GM21528 (cell line): Measurements from ENCODE around the gene KLC1.
A peak's percentile ranks its signal among the peaks of the same experiment; 100 is the strongest.

ENCODE experiments used
- ATAC-seq: cut with Tn5 transposase; IDR thresholded peaks from one replicate; pipeline ENCODE4 v1.9.1; 2021; ENCODE audit warnings: mild to moderate bottlenecking, moderate library complexity; ENCODE audit not compliant: unreplicated experiment, low FRiP score

Gene KLC1

DNA sequence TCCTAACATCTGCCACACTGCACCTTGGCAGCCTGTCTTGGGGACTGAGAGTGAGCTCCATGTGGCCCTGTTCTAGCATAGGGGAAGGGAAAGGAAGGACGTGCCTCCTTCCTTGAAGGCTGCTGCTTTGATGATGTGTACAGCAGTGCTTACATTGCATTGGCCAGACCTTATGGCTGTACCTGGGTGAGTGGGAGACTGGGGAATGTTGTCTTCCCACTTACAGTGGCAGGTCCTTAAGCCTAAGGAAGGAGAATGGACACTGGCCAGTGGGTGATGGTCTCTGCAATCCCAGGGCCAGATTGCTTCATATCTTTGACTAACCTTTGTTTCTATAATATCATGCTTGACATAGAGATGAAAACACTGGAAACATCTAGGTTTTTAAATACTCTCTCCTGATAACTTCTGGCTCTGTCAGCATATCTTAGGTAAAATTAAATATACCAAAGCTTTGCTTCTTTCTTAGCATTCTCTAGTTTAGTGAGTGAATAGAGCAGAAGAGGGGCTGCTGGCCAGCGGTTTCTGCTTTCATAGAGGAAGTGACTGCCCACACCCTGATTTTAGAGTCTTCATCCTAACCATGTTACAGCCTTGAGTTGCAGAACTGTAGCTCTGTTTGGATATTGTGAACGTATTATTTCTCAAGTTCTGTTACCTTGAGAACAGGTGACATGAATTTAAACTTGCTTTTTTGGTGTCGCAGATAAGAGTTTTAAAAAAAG, 27.2 kb downstream of the KLC1 start:
- ATAC-seq, result no peak

- ATAC-seq, result no peak
Observed at GRCh38 chr14:103656756-103657133, 27.7 kb downstream of the KLC1 start.

- ATAC-seq, result no peak
Observed at GRCh38 chr14:103657471-103657870, 28.5 kb downstream of the KLC1 start.

DNA sequence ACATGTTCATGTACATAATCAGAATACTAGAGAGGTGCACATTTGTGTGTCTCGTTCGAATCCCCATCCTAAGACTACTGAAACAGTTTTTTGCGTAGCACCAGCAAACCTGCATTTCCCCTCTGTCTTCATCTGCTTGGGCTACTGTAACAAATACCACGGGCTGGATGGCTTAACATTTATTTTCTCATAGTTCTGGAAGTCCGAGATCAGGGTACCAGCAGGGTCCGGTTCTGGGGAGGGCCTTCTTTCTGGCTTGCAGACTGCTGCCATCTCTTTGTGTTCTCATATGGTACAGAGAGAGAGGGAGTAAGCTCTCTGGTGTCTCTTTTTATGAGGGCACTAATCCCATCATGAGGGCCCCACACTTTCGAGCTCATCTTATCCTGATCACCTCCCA, 30.6 kb downstream of the KLC1 start:
- no peak for ATAC-seq

- no peak for ATAC-seq
Observed at GRCh38 chr14:103662029-103662428, 33.0 kb downstream of the KLC1 start.

DNA sequence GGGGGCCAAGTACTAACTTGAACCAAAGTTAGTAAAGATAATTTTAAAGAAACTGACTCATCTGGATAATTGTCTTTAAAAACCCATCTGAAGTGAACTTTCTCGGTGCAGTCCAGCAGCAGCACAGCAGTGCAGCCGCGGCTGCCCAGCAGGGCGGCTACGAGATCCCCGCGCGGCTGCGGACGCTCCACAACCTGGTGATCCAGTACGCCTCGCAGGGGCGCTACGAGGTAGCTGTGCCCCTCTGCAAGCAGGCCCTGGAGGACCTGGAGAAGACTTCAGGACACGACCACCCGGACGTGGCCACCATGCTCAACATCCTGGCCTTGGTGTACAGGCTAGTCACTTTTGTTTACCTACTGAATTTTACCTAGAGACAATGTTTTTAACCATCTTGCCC, 33.6 kb downstream of the KLC1 start:
- ATAC-seq, result no peak

DNA sequence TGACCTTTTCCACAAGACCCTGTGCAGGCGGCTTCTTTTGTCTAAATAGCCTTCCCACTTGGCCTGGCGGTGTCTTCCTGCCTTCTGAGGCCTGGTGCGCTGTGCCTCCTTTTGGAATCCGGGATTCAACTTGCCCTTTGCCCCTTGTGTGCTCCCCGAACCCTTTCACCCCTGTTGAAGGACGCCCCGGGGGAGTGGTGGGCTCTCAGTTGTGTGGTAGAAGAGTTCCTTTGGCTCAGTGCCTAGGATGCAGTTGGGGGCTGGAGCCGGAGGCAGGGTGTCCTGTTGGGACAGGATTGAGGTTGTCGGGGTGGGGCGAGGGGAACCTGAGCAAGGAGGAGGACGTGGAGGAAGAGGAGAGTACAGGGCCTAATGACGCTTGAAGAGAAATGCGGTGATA, 34.5 kb downstream of the KLC1 start:
- no peak for ATAC-seq

- ATAC-seq, result no peak
Observed at GRCh38 chr14:103667671-103668070, 38.7 kb downstream of the KLC1 start.

DNA sequence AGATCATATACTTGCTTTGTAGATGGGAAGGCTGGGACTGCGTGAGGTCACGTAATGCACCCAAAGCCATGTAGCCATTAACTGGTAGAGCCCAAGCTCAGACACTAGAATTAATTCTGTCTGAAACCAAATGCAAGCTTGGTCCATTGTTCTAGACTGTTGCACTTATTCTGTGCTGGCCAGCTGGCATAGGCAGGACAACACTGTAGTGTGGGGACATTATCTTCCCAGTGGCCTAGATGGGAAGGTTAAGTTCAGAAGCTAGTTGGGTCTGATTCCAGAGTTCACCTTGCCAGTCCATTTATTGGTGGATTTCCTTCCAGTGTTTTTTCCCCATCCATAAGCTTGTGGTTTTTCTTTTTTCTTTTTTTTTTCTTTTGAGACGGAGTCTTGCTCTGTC, 39.1 kb downstream of the KLC1 start:
- no peak for ATAC-seq

DNA sequence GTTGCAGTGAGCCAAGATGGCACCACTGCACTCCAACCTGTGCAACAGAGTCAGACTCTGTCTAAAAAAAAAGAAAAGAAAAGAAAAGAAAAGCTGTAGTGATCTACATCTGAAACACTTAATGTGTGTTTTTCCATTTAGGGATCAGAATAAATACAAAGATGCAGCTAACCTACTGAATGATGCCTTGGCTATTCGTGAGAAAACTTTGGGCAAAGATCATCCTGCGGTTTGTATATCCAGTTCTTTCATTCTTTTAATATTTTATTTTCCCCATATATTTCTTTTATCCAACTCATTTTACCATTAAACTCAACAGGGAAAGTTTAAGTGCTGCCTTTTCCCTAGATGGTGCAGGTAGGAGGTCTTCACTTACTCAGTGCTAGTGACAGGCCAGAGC, 40.4 kb downstream of the KLC1 start:
- no peak for ATAC-seq

DNA sequence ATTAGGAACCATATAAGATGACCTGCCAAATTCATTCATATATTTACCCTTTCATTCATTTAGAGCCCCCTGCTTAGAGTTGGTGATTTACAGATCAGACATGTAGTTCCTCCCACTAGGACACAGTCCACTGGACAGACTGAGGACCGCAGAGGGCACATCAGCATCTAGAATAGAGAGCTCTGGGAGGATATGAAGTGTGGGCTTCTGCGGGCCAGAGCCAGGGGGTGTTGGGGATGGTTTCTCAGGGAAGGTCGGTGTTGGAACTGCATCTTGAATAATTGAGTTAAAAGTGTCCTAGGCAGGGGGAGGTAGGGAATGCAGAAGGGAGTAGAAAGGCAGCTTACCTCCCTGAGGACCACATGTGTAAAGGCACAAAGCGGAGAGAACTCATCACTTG, 42.9 kb downstream of the KLC1 start:
- ATAC-seq, result no peak

GRCh38 chr14:103675957-103676356, 46.9 kb downstream of the KLC1 start:
- ATAC-seq, result no peak

DNA sequence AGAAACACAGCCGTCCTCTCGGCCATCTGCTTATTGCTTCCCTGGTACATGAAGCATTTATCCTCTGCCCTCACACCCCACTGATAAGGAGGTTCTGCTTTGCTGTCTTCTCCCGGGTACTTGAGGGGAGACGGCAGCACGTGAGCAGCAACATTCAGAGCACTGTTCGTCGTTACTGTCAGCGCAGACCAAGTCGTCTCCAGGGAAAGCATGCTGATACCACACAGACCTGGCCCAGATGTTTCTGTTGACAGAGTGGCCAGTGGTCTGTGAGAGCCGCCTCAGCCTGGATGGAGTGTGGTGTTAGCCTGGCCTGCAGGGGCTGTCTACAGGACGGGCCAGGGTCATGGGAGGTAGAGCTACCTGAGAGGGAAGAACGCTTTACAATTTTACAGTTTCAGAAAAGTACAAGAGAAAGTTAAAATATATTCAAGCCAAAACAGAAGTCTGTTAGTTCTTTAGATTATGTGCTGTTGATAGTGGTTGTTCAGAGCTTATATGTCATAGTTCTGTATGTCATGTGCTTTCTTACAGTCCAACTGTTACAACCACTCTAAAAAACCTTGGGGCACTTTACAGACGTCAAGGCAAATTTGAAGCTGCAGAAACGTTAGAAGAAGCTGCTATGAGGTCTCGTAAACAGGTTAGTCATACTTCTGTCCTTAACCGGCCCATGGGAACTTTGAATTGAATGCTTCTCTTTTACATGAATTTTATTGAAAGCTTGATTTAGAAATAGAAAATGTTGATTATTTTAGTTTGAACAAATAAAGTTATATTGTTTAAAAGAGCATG, 48.1 kb downstream of the KLC1 start:
- ATAC-seq, result no peak

DNA sequence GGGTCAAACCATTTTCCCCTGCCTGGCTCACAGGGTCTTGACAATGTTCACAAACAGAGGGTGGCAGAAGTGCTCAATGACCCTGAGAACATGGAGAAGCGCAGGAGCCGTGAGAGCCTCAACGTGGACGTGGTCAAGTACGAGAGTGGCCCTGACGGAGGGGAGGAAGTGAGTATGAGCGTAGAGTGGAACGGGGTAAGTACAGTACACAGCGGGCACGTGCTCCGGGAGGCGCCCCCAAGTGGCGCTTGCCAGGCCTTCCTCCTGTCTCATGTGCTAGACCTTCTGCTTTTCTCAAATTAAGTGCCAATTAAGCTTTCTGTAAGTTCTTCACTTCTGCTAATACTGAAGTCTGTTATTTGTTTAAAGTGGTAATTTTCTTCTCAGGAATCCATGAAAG, 50.3 kb downstream of the KLC1 start:
- peak; percentile 66 for ATAC-seq

- no peak for ATAC-seq
Observed at GRCh38 chr14:103680491-103681231, 51.6 kb downstream of the KLC1 start.

DNA sequence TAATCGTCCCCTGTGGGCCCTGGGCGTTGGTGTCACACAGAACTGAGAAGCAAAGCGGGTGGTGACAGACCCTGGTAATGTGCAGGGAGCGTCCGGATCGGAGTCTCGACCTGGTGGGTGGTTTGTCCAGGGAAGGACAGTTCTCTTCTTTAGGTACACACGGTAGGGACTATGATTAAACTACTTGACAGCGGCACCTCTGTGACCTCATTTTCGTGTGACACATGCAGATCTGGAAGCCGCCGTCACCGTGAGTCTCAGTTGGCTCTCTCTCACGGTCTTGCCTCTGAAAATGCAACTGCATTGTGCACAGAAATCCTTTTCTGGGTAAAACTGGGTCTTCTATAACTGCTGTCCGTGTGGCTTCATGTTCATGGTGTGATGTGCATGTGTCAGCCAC, 54.1 kb downstream of the KLC1 start:
- ATAC-seq, result no peak

DNA sequence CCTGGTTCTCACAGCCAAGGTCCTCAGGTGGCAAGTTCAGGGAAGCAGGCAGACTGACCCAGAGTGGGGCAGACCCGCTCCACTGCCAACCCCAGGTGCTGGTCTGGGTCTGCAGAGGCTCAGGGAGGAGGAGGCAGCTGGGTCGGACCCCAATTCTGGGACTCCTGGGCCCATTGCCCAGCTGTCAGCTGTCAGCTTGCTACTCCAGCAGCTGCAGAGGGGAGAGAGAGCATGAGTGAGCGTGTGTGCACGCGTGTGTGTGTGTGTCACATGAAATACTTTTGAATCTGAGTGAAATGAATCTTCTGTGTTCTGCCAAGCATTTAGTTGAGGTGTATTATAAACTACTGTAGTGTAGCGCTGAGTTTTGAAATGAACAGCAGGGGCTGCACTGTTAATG, 55.5 kb downstream of the KLC1 start:
- ATAC-seq, result no peak

DNA sequence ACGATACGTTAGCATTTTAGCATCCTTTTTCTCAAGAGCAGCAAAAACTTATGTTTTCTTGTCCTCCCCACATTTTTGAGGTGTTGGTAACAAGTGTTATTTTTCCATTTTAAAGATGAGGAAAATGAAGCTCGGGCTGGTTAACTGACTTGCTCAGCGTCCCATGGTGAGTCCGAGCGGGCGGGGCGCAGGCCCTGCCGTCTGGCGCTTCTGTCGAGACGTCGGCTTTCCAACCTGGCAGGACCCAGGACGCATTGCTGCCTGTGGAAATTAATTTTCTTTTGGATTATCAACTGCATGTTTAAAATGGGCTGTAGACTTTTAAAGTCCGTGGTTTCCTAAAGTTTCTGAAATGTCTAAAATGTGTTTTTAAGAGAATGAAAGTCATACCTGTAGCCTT, 55.9 kb downstream of the KLC1 start:
- ATAC-seq, result no peak

DNA sequence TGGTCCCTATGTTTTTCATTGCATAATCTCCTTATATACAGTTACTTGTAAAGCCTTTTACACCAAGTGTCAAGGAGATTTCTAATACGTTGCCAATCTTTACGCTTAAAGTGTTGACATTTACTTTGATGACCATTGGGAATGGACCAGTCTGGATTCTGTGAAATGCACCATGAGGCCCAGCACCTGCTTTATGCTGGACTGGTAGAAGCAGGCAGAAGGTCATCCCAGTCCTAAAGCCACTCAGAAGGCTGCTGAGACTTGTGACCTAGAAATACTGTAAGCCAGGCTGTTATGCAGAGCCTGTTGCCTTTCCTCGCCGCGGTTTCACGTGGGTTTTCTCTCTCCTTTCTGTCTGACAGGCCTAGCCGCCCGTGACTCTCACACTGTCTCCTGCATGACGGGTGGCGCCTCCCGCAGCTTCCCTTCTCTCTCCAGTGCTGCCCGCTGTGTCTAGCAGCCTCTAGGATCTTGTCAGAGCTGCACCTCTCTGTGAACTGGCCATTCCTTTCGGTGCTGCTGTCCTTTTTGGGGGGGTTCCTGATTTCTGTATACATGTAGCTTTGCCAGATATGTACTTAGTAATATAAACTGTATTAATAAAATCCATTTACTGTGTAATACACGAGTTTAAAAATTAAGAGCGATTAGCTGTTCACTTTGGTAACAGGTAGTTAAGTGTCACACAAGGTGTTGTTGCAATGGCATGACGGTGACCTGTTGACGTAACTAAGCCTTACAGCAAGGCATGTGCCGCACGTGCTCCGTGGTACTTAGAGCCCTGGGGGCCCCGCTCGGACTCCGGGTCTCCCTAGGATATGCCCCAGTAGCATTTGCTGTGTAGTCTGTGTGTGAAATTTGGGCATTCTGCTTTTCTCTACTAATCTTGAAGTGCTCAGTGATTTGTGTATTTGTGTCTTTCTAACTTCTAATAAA, 56.5 kb downstream of the KLC1 start:
- no peak for ATAC-seq

DNA sequence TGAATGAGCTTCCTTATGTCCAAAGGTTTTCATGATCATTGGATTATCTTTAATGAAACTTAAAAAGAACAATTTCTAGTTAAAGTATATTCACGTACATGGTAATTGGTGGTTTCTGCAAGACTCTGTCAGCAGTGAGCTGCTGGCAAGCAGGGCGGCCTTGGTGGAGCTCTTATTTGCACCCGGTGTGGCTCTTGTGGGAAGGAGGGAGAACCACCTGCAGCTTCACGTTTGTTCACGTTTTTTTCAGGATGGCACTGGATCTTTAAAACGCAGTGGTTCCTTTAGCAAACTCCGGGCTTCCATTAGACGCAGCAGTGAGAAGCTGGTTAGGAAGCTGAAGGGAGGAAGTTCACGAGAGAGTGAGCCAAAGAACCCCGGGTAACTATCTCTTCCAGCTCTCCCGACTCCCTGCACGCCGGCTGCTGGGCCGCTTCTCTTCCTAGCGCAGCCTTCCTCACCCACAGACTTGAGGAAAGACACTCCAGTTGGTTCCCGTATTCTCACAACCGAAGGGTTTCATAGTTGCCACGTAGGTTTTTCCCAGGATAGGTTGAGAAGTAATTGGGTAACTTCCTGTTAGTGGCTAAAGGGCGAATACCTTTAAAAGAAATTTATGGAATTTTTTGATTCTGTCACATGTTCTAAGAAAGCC, 57.9 kb downstream of the KLC1 start:
- no peak for ATAC-seq
